Endodermal cell (in vitro differentiated cells): Measurements from ENCODE around the gene CHCHD3. TPM values are rescaled to one million over a fixed set of nuclear protein-coding genes. Genes with fewer than 3 reads are reported as not detected.

ENCODE experiments used
- DNase-seq: peaks from one replicate; pipeline ENCODE4 v3.0.0-alpha.2; 2017
- H3K27ac ChIP-seq: 2 replicates; pipeline ENCODE4 v1.5.1; 2013; ENCODE audit warnings: mild to moderate bottlenecking, low read depth, low read length, moderate library complexity
- H3K27me3 ChIP-seq: 2 replicates; pipeline ENCODE4 v1.6.1; 2013; ENCODE audit warnings: mild to moderate bottlenecking, low read length, moderate library complexity; ENCODE audit not compliant: insufficient read depth, control insufficient read depth, poor library complexity, severe bottlenecking
- H3K36me3 ChIP-seq: 2 replicates; pipeline ENCODE4 v1.7.0; 2013; ENCODE audit warnings: mild to moderate bottlenecking, low read length, moderate library complexity; ENCODE audit not compliant: control insufficient read depth, insufficient read depth
- H3K4me1 ChIP-seq: one replicate; pipeline ENCODE4 v1.7.0; 2013; ENCODE audit warnings: low read length; ENCODE audit not compliant: control insufficient read depth, insufficient read depth
- H3K4me3 ChIP-seq: 2 replicates; pipeline ENCODE4 v1.5.1; 2013; ENCODE audit warnings: mild to moderate bottlenecking, low read length, moderate library complexity
- H3K9ac ChIP-seq: 2 replicates; pipeline ENCODE4 v1.6.1; 2013; ENCODE audit warnings: mild to moderate bottlenecking, low read length, moderate library complexity; ENCODE audit not compliant: poor library complexity, severe bottlenecking; ENCODE audit errors: extremely low read depth
- H3K9me3 ChIP-seq: 2 replicates; pipeline ENCODE4 v1.6.1; 2013; ENCODE audit warnings: mild to moderate bottlenecking, low read length, moderate library complexity; ENCODE audit not compliant: control insufficient read depth
- H3K27ac Mint-ChIP-seq: 2 replicates; pipeline ENCODE4 v1.8.0; 2020; ENCODE audit warnings: mixed read lengths
- H3K27me3 Mint-ChIP-seq: 2 replicates; pipeline ENCODE4 v1.8.0; 2021; ENCODE audit warnings: mild to moderate bottlenecking, mixed read lengths; ENCODE audit not compliant: insufficient read depth
- H3K36me3 Mint-ChIP-seq: 2 replicates; pipeline ENCODE4 v1.8.0; 2020; ENCODE audit warnings: low read depth, mixed read lengths
- H3K4me1 Mint-ChIP-seq: 2 replicates; pipeline ENCODE4 v1.8.0; 2020; ENCODE audit warnings: mixed read lengths
- H3K4me3 Mint-ChIP-seq: 2 replicates; pipeline ENCODE4 v1.8.0; 2020; ENCODE audit warnings: mild to moderate bottlenecking, moderate library complexity, mixed read lengths
- H3K9me3 Mint-ChIP-seq: 2 replicates; pipeline ENCODE4 v1.8.0; 2020; ENCODE audit warnings: mild to moderate bottlenecking, mixed read lengths
- WGBS, 2 experiments: methylation state at CpG; one replicate each; pipeline versions ENCODE4 v1.1.5 to v1.1.7; 2013; ENCODE audit warnings: missing lambda C conversion rate in 2 of 2, mixed read lengths in 1 of 2; ENCODE audit not compliant: insufficient coverage in 1 of 2, insufficient read length in 1 of 2; 5-methylcytosine and 5-hydroxymethylcytosine counted together
- total RNA-seq, 2 donors: library from RNA; stranded (reverse); fragmentation: NEBNext Ultra II Directional in 1 of 2; extraction: Animal tissue kit (Norgen Biotek cat#: 25700) in 1 of 2; gene quantifications; 2 replicates in 1 of 2; 3 replicates in 1 of 2; pipeline ENCODE4 v1.2.1, GENCODE V29; 2021
- TF ChIP-seq, protein P1 (sequence below): fragments of 200-600 bp; sonication (generic); conservative IDR thresholded peaks from 2 replicates; pipeline ENCODE4 v1.5.0; 2021; ENCODE audit warnings: antibody characterized with exemption, mild to moderate bottlenecking

Gene CHCHD3
- total RNA-seq, 2 donors from 2014 or later = 70.4 to 75.2 TPM

DNA sequence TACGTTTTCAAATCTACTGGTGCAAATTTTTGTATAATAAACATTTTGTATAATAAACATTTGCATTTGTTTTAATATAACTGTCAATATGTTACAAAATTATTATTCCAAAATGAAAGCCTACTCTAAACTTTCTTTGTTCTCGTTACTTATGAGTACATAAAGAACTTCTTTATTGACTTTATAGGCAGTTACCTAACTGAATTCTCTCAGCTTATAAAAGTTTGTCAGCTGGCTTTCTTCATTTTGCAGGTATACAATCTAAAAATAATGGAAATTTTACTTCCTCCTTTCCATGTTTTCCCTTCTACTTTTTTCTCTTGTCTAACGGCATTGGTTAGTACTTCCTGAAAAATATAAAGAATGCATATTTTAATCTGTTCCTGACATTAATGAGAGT is 137.1 kb downstream of the CHCHD3 start:
- TF ChIP-seq, protein P1, sequence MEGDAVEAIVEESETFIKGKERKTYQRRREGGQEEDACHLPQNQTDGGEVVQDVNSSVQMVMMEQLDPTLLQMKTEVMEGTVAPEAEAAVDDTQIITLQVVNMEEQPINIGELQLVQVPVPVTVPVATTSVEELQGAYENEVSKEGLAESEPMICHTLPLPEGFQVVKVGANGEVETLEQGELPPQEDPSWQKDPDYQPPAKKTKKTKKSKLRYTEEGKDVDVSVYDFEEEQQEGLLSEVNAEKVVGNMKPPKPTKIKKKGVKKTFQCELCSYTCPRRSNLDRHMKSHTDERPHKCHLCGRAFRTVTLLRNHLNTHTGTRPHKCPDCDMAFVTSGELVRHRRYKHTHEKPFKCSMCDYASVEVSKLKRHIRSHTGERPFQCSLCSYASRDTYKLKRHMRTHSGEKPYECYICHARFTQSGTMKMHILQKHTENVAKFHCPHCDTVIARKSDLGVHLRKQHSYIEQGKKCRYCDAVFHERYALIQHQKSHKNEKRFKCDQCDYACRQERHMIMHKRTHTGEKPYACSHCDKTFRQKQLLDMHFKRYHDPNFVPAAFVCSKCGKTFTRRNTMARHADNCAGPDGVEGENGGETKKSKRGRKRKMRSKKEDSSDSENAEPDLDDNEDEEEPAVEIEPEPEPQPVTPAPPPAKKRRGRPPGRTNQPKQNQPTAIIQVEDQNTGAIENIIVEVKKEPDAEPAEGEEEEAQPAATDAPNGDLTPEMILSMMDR = no peak

DNA sequence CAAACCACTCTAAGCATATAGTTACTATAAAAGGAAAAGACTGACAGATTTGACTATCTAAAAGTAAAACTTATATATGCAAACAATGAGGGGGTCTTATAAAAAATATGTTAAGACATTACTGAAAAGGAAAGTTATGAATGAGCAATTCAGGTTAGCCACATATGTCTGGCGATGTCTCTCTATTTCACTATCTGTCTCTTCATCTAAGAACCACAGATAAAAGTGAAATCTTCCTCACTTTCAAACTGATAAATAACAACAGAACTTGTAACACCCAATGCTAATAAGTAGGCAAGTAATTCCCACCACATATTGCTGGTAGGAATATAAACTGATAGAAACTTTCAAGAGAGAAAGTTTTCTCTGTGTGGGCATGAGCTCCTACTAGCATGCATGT is 138.2 kb downstream of the CHCHD3 start:
- Mint-ChIP-seq H3K27ac (no peak overlapping the region), H3K36me3 (no peaks in the 10 kb centered on the region), H3K4me1 (peaks cover 5% of the 10 kb centered on the region), H3K9me3 (no peaks in the 10 kb centered on the region), H3K27me3 (no peaks in the 10 kb centered on the region), H3K4me3 (no peak overlapping the region)
- TF ChIP-seq, protein P1 = no peak
- Histone ChIP-seq H3K9me3 (no peaks in the 10 kb centered on the region), H3K4me3 (no peak overlapping the region), H3K27me3 (no peaks in the 10 kb centered on the region), H3K4me1 (no peaks in the 10 kb centered on the region), H3K27ac (no peak overlapping the region), H3K9ac (no peak overlapping the region), H3K36me3 (peaks cover 2% of the 10 kb centered on the region)
- WGBS, 2 experiments = 100% methylated on average over 1 of the region's 1 CpG; no CpG with 5 or more reads in 1 of the 2 experiments
- no peak for DNase-seq

More for the DNA sequence above, 137.1 kb downstream of the CHCHD3 start:
- no peak overlapping the region for H3K4me3 ChIP-seq
- H3K4me1 ChIP-seq = no peaks in the 10 kb centered on the region
- Mint-ChIP-seq H3K36me3 (no peaks in the 10 kb centered on the region), H3K27ac (no peak overlapping the region), H3K9me3 (no peaks in the 10 kb centered on the region), H3K4me1 (peaks cover 2% of the 10 kb centered on the region), H3K27me3 (no peaks in the 10 kb centered on the region), H3K4me3 (no peak overlapping the region)
- H3K36me3 ChIP-seq = peaks cover 8% of the 10 kb centered on the region
- 84% methylated on average over 3 of the region's 3 CpGs; no CpG with 5 or more reads in 1 of the 2 experiments for WGBS, 2 experiments
- no peak overlapping the region for H3K9ac ChIP-seq
- no peak overlapping the region for H3K27ac ChIP-seq
- no peaks in the 10 kb centered on the region for H3K27me3 ChIP-seq
- H3K9me3 ChIP-seq = no peaks in the 10 kb centered on the region
- DNase-seq = no peak

DNA sequence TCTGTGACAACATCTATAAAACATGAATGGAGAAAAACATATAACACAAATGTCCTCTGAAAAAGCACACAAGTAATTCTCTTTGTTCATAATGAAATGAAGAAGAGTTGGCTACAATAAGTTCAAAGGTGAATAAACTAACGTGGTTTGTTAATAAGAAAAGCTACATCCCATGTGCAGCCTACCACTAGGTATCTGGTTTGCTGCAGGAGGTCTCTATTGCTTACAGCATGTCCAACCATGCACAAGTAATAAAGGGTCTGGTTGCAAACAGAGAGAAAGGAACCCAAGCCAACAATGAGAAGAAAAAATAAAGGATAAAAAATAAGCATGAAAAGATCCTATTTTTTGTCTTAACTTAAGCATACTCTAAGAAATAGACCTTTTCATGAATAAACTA is 139.2 kb downstream of the CHCHD3 start:
- Mint-ChIP-seq H3K36me3 (no peaks in the 10 kb centered on the region), H3K9me3 (no peaks in the 10 kb centered on the region), H3K27me3 (no peaks in the 10 kb centered on the region), H3K4me1 (peaks cover 6% of the 10 kb centered on the region), H3K27ac (no peak overlapping the region), H3K4me3 (no peak overlapping the region)
- H3K27me3 ChIP-seq = no peaks in the 10 kb centered on the region
- no peaks in the 10 kb centered on the region for H3K36me3 ChIP-seq
- WGBS, 2 experiments = 100% methylated on average over 1 of the region's 1 CpG; no CpG with 5 or more reads in 1 of the 2 experiments
- no peak overlapping the region for H3K27ac ChIP-seq
- H3K4me1 ChIP-seq = no peaks in the 10 kb centered on the region
- TF ChIP-seq, protein P1 = no peak
- no peak overlapping the region for H3K4me3 ChIP-seq
- H3K9me3 ChIP-seq = no peaks in the 10 kb centered on the region
- no peak for DNase-seq
- no peak overlapping the region for H3K9ac ChIP-seq
